Ishikawa (cell line): ENCODE results near the gene ARCN1.

Experiments
- CEBPB ChIP-seq: IDR thresholded peaks from 2 replicates; pipeline ENCODE4 v1.6.1; 2012
- EP300 ChIP-seq: IDR thresholded peaks from 2 replicates; pipeline ENCODE4 v1.6.1; 2012; ENCODE audit warnings: borderline replicate concordance
- FOXM1 ChIP-seq: IDR thresholded peaks from 2 replicates; pipeline ENCODE4 v1.6.1; 2012; ENCODE audit warnings: low read depth, borderline replicate concordance
- RAD21 ChIP-seq: IDR thresholded peaks from 2 replicates; pipeline ENCODE4 v1.6.1; 2012; ENCODE audit warnings: low read depth
- REST ChIP-seq: IDR thresholded peaks from 2 replicates; pipeline ENCODE4 v1.6.1; 2012; ENCODE audit warnings: low read depth, mild to moderate bottlenecking
- TEAD4 ChIP-seq: IDR thresholded peaks from 2 replicates; pipeline ENCODE4 v1.6.1; 2012
- ZBTB7A ChIP-seq: IDR thresholded peaks from 2 replicates; pipeline ENCODE4 v1.6.1; 2012; ENCODE audit warnings: low read depth
- TF ChIP-seq, protein P1 (sequence below): IDR thresholded peaks from 2 replicates; pipeline ENCODE4 v1.6.1; 2012

GRCh38 chr11:118528511-118528910, 43.7 kb upstream of the ARCN1 start:
- TF ChIP-seq REST (no peak), RAD21 (no peak), FOXM1 (no peak), EP300 (no peak), CEBPB (no peak), ZBTB7A (no peak), TEAD4 (no peak)
- TF ChIP-seq, protein P1, sequence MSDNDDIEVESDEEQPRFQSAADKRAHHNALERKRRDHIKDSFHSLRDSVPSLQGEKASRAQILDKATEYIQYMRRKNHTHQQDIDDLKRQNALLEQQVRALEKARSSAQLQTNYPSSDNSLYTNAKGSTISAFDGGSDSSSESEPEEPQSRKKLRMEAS, result no peak
